ENCODE measurements around the gene ASB4. TPM values are rescaled to one million over a fixed set of nuclear protein-coding genes. Genes with fewer than 3 reads are reported as not detected.

Gene ASB4
- total and polyA plus RNA-seq, 2 donors (not counting 3 experiments of a cell fraction or from before 2014, with no cell fraction given) = not detected

DNA sequence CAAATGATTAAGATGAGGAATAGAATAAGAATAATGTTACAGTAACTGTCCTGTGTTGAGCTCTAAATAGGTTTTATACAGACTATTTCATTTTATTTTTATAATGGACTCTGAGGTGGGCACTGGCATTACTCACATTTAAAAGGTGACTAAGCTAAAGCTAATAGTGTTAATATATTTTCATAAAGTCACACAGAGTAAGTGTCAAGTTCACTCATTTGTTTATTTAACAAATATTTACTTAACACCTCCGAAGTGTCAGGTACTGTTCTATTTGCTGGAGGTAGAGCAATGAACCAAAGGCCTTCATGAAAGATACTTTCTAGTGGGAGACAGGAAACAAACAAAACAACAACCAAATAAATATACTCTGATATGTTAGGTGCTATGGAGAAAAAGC lies 44.0 kb downstream of the ASB4 start:
- no peaks in the 10 kb centered on the region for H3K79me2 ChIP-seq (ENCODE audit: control insufficient read depth, insufficient read depth, low read length)
- peaks cover 2% of the 10 kb centered on the region for H3K4me1 ChIP-seq (ENCODE audit: control insufficient read depth, extremely low read depth, insufficient read depth, low read length)
- FAIRE-seq (no peak), DNase-seq (ENCODE audit: low read depth, low spot score) (no peak)
- intact Hi-C loops (cut with micrococcal nuclease) (loop anchor here (5.0 kb wide), 1 partner anchor 343 kb away; no protein-coding TSS in a partner anchor), dilution Hi-C loops (cut with MboI; ENCODE audit: extremely low pct_ligation_motif_present, low sequenced_read_pairs) (no loop called here)
- no TSS peak for BruUV-seq (replicated peaks)
- peaks cover 7 to 11% of the 10 kb centered on the region in 2 experiments for H3K27me3 ChIP-seq (ENCODE audit: control insufficient read depth in 2 of 2, insufficient read depth in 2 of 2, low read length in 2 of 2)
- H2AFZ ChIP-seq (ENCODE audit: low read depth, low read length) = no peak overlapping the region
- H3K36me3 ChIP-seq (ENCODE audit: control insufficient read depth in 2 of 2, extremely low read depth in 1 of 2, insufficient read depth in 2 of 2, low read length in 2 of 2) = no peaks in the 10 kb centered on the region
- CTCF ChIA-PET = interaction anchor here (1.7 to 27.9 kb wide), 5 partner anchors 13 to 160 kb away, joined by 7 to 917 read pairs (median 36); no protein-coding TSS in a partner anchor
- H3K9ac ChIP-seq (replicated peaks; ENCODE audit: extremely low read depth, insufficient read depth, low read length) = no peak overlapping the region
- H3K4me3 ChIP-seq (replicated peaks in 1 of 3; ENCODE audit: insufficient read depth in 1 of 3, low read depth in 1 of 3, low read length in 3 of 3) = no peak overlapping the region
- POLR2A ChIA-PET = no interaction called here
- no peaks in the 10 kb centered on the region for H3K9me1 ChIP-seq (replicated peaks; ENCODE audit: control insufficient read depth, extremely low read depth, insufficient read depth, low read length)
- no peak overlapping the region for H3K4me2 ChIP-seq (ENCODE audit: insufficient read depth, low read length)
- H3K9me3 ChIP-seq (replicated peaks; ENCODE audit: control insufficient read depth, insufficient read depth, low read length) = no peaks in the 10 kb centered on the region
- H3K27ac ChIP-seq (ENCODE audit: insufficient read depth, low read depth, low read length) = no peak overlapping the region
- TF ChIP-seq GATA2 (IDR thresholded peaks at IDR 0.05; ENCODE audit: insufficient read depth, insufficient read length, low read depth, low read length) (no peak), POLR2AphosphoS5 (IDR thresholded peaks at IDR 0.05; ENCODE audit: insufficient read depth, low read depth, low read length) (no peak), FOS (IDR thresholded peaks at IDR 0.05; ENCODE audit: borderline replicate concordance, insufficient read depth, low read length) (no peak), EZH2 (IDR thresholded peaks at IDR 0.05; ENCODE audit: borderline replicate concordance, low read depth, low read length, severe bottlenecking) (no peak), JUN (IDR thresholded peaks at IDR 0.05; ENCODE audit: borderline replicate concordance, insufficient read depth, insufficient read length, low read depth) (no peak), POLR2A (IDR thresholded peaks at IDR 0.05; ENCODE audit: low read depth, low read length) (no peak)
- H4K20me1 ChIP-seq (replicated peaks; ENCODE audit: control insufficient read depth, extremely low read depth, insufficient read depth, low read length) = no peaks in the 10 kb centered on the region

DNA sequence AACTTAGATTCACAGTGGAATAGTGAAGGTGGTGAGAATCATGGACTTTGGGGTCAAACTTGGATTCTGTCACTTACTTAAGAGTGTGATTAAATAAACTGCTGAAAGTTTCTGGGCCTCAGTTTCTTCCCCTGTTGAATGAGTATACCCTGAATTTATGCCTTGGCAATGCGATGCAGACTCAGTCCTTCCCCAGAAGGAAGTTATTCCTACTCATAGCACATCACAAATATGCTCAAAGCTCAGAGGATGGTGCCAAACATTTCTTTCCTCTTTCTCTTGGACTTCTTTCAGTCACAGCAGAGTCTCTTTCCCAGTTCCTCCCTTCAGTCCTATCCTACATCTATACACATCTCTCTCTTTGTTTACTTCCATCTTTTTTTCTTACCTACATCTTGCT lies 45.1 kb downstream of the ASB4 start:
- POLR2A ChIA-PET = no interaction called here
- no peak overlapping the region for H3K4me3 ChIP-seq (replicated peaks in 1 of 3; ENCODE audit: insufficient read depth in 1 of 3, low read depth in 1 of 3, low read length in 3 of 3)

More for the DNA sequence above, 45.1 kb downstream of the ASB4 start:
- Histone ChIP-seq H2AFZ (ENCODE audit: low read depth, low read length) (no peak overlapping the region), H4K20me1 (replicated peaks; ENCODE audit: control insufficient read depth, extremely low read depth, insufficient read depth, low read length) (no peaks in the 10 kb centered on the region), H3K4me1 (ENCODE audit: control insufficient read depth, extremely low read depth, insufficient read depth, low read length) (no peaks in the 10 kb centered on the region), H3K9me1 (replicated peaks; ENCODE audit: control insufficient read depth, extremely low read depth, insufficient read depth, low read length) (no peaks in the 10 kb centered on the region), H3K79me2 (ENCODE audit: control insufficient read depth, insufficient read depth, low read length) (no peaks in the 10 kb centered on the region), H3K4me2 (ENCODE audit: insufficient read depth, low read length) (no peak overlapping the region), H3K9me3 (replicated peaks; ENCODE audit: control insufficient read depth, insufficient read depth, low read length) (no peaks in the 10 kb centered on the region), H3K27me3 (ENCODE audit: control insufficient read depth in 2 of 2, insufficient read depth in 2 of 2, low read length in 2 of 2) (peaks cover 7 to 10% of the 10 kb centered on the region in 2 experiments), H3K27ac (ENCODE audit: insufficient read depth, low read depth, low read length) (no peak overlapping the region), H3K36me3 (ENCODE audit: control insufficient read depth in 2 of 2, extremely low read depth in 1 of 2, insufficient read depth in 2 of 2, low read length in 2 of 2) (no peaks in the 10 kb centered on the region), H3K9ac (replicated peaks; ENCODE audit: extremely low read depth, insufficient read depth, low read length) (no peak overlapping the region)
- dilution Hi-C loops (cut with MboI; ENCODE audit: extremely low pct_ligation_motif_present, low sequenced_read_pairs) = no loop called here
- no TSS peak for BruUV-seq (replicated peaks)
- DNase-seq (ENCODE audit: low read depth, low spot score) (no peak), FAIRE-seq (no peak)
- TF ChIP-seq MYC (IDR thresholded peaks at IDR 0.05; ENCODE audit: low read depth, low read length) (no peak), FOS (IDR thresholded peaks at IDR 0.05; ENCODE audit: borderline replicate concordance, insufficient read depth, low read length) (no peak), POLR2A (IDR thresholded peaks at IDR 0.05; ENCODE audit: low read depth, low read length) (no peak), JUN (IDR thresholded peaks at IDR 0.05; ENCODE audit: borderline replicate concordance, insufficient read depth, insufficient read length, low read depth) (no peak), EZH2 (IDR thresholded peaks at IDR 0.05; ENCODE audit: borderline replicate concordance, low read depth, low read length, severe bottlenecking) (no peak), POLR2AphosphoS5 (IDR thresholded peaks at IDR 0.05; ENCODE audit: insufficient read depth, low read depth, low read length) (no peak), MAX (IDR thresholded peaks at IDR 0.05; ENCODE audit: insufficient read depth, insufficient read length) (no peak)
- intact Hi-C loops (cut with micrococcal nuclease) = no loop called here
- CTCF ChIA-PET = interaction anchor here (0.6 to 27.9 kb wide), 3 partner anchors 14 to 158 kb away, joined by 3 to 917 read pairs (median 28); no protein-coding TSS in a partner anchor

Data from endothelial cell of umbilical vein (primary cell).